Stimulated activated naive CD8-positive, alpha-beta T cell treated with anti-CD3 and anti-CD28 coated beads, Interleukin-15, amount 100 ng/mL, for 72 hours (primary cell): Measurements from ENCODE around the gene MXI1.

ENCODE experiments used
- ATAC-seq: fragments of 150-1000 bp; cut with Tn5 transposase; 2 replicates; pipeline ENCODE4 v1.10.0; 2021; ENCODE audit warnings: mild to moderate bottlenecking, moderate library complexity
- DNase-seq, 2 donors: peaks; one replicate each; pipeline ENCODE4 v3.0.0; 2021 to 2022
- H3K27ac Mint-ChIP-seq, 2 donors: one replicate each; pipeline ENCODE4 v1.8.0; 2022; ENCODE audit warnings: mild to moderate bottlenecking in 2 of 2, mixed read lengths in 2 of 2, moderate library complexity in 2 of 2
- H3K27me3 Mint-ChIP-seq: one replicate; pipeline ENCODE4 v1.8.0; 2022; ENCODE audit warnings: mixed read lengths
- H3K4me1 Mint-ChIP-seq: one replicate; pipeline ENCODE4 v1.8.0; 2022; ENCODE audit warnings: mild to moderate bottlenecking, mixed read lengths
- H3K4me3 Mint-ChIP-seq, 2 donors: one replicate each; pipeline ENCODE4 v1.8.0; 2022; ENCODE audit warnings: mild to moderate bottlenecking in 2 of 2, mixed read lengths in 2 of 2, moderate library complexity in 1 of 2
- H3K9me3 Mint-ChIP-seq, 2 donors: one replicate each; pipeline ENCODE4 v1.8.0; 2022; ENCODE audit warnings: mixed read lengths in 2 of 2

Gene MXI1

DNA sequence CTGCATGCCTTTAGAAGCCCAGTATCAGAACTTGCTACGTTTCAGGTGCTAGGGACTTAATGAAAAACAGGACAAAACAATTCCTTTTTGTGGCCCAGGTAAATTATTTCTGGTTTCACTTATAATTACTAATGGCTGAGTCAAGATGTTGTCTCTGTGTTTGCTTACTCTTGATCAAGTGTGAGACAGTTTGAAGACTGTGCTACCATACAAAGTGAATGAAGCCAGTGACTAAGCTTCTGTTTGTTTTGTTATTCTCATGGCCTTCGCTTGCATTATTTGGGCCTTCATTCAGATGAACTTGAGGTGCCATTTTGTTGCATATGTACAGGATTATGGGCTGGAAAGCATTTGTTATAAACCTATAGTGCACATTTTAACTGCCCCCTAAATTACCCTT lies 79.4 kb downstream of the MXI1 start:
- H3K4me1 Mint-ChIP-seq: no peaks in the 10 kb centered on the region
- H3K9me3 Mint-ChIP-seq: no peaks in the 10 kb centered on the region
- DNase-seq: no peak
- H3K4me3 Mint-ChIP-seq: no peak overlapping the region
- no peaks in the 10 kb centered on the region for H3K27me3 Mint-ChIP-seq
- ATAC-seq: no peak
- H3K27ac Mint-ChIP-seq: no peak overlapping the region

DNA sequence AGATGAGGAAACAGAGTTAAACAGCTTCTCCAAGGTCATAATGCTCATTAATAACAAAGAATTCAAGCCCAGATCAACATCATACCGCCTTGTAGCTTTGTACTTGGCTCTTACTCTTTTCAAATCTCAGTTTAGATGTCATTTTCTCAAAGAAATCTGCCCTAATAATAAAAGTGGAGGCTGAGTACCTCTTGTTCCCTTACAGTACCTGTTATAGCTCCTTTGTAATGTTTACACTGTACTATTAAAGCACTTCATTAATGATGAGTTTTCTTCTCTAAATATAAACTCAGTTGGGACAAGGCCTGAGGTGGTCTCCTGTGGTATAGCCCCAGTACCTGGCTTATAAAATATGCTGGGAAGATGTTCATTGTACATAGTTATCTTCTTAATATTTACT lies 89.6 kb downstream of the MXI1 start:
- no peaks in the 10 kb centered on the region for H3K27me3 Mint-ChIP-seq
- DNase-seq (no peak), ATAC-seq (no peak)
- H3K27ac Mint-ChIP-seq: no peak overlapping the region
- H3K4me3 Mint-ChIP-seq: no peak overlapping the region
- no peaks in the 10 kb centered on the region for H3K9me3 Mint-ChIP-seq
- H3K4me1 Mint-ChIP-seq: peaks cover 17% of the 10 kb centered on the region

- peaks cover 37% of the 10 kb centered on the region for H3K4me1 Mint-ChIP-seq
- ATAC-seq (no peak), DNase-seq (no peak)
- no peak overlapping the region for H3K4me3 Mint-ChIP-seq
- no peaks in the 10 kb centered on the region for H3K27me3 Mint-ChIP-seq
- no peaks in the 10 kb centered on the region for H3K9me3 Mint-ChIP-seq
- no peak overlapping the region for H3K27ac Mint-ChIP-seq
These were observed 93.1 kb downstream of the MXI1 start for GRCh38 chr10:110300486-110300986.

GRCh38 chr10:110303681-110304080 lies 96.3 kb downstream of the MXI1 start:
- Mint-ChIP-seq H3K27me3 (no peaks in the 10 kb centered on the region), H3K9me3 (no peaks in the 10 kb centered on the region), H3K4me1 (peaks cover 37% of the 10 kb centered on the region), H3K27ac (peak overlapping the region; percentile 91 to 95), H3K4me3 (peak overlapping the region; percentile 92 to 98)
- ATAC-seq (no peak), DNase-seq (no peak)

GRCh38 chr10:110304394-110304779 lies 97.0 kb downstream of the MXI1 start:
- no peak for DNase-seq

GRCh38 chr10:110304780-110305421 lies 97.5 kb downstream of the MXI1 start, which contains the start of gene SMNDC1:
TSS of gene SMNDC1 (minus strand) at chr10:110304920. CDS start at chr10:110303587, 1,333 bp downstream.
- Mint-ChIP-seq H3K9me3 (no peaks in the 10 kb centered on the region), H3K4me3 (peak within 1 kb of the TSS; percentile 92 to 98), H3K4me1 (peaks cover 42% of the 10 kb centered on the region), H3K27ac (peak within 1 kb of the TSS; percentile 97 to 98), H3K27me3 (no peaks in the 10 kb centered on the region)
- ATAC-seq: peak; percentile 92
- DNase-seq: peak; percentile 96 to 97

More at GRCh38 chr10:110304394-110304779, 97.0 kb downstream of the MXI1 start:
- H3K4me1 Mint-ChIP-seq: peaks cover 37% of the 10 kb centered on the region
- no peaks in the 10 kb centered on the region for H3K9me3 Mint-ChIP-seq
- peak overlapping the region; percentile 92 to 98 for H3K4me3 Mint-ChIP-seq
- ATAC-seq: peak; percentile 77
- H3K27me3 Mint-ChIP-seq: no peaks in the 10 kb centered on the region
- H3K27ac Mint-ChIP-seq: peak overlapping the region; percentile 97 to 98

DNA sequence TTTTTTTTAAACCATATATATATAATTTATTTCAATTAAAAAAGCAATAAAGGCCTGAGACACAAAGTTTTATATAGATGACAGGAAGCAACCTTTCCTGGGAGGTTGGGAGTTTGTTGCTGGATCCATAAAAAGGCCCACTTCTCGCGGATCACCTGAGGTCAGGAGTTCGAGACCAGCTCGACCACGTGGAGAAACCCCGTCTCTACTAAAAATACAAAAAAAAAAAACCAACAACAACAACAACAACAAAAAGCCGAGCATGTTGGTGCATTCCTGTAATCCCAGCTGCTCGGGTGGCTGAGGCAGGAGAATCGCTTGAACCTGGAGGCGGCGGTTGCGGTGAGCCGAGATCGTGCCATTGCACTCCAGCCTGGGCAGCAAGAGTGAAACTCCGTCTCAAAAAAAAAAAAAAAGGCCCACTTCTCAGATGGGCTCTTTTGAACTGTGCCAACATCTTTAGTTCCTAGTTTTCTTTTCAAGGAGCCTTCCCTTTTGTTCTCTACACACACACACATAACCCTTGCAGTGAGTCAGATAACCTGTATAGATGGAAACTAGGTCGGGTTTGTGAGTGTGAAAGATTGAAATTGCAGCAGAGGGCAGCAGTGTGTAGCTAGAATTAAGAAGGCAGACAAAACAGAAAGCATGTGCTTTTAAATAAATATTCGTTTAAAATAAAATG lies 98.5 kb downstream of the MXI1 start:
- DNase-seq: peak; percentile 47 to 67
- peak; percentile 75 for ATAC-seq
- H3K4me1 Mint-ChIP-seq: peaks cover 44% of the 10 kb centered on the region
- H3K27me3 Mint-ChIP-seq: no peaks in the 10 kb centered on the region
- H3K9me3 Mint-ChIP-seq: no peaks in the 10 kb centered on the region
- H3K4me3 Mint-ChIP-seq: peak overlapping the region; percentile 92 to 98
- H3K27ac Mint-ChIP-seq: peak overlapping the region; percentile 27 to 97

GRCh38 chr10:110306452-110306768 lies 99.0 kb downstream of the MXI1 start:
- DNase-seq (no peak), ATAC-seq (no peak)
- H3K4me1 Mint-ChIP-seq: peaks cover 45% of the 10 kb centered on the region
- no peaks in the 10 kb centered on the region for H3K9me3 Mint-ChIP-seq
- H3K27ac Mint-ChIP-seq: peak overlapping the region in 1 of 2 donors; percentile 97
- peak overlapping the region in 1 of 2 donors; percentile 59 for H3K4me3 Mint-ChIP-seq
- H3K27me3 Mint-ChIP-seq: no peaks in the 10 kb centered on the region

DNA sequence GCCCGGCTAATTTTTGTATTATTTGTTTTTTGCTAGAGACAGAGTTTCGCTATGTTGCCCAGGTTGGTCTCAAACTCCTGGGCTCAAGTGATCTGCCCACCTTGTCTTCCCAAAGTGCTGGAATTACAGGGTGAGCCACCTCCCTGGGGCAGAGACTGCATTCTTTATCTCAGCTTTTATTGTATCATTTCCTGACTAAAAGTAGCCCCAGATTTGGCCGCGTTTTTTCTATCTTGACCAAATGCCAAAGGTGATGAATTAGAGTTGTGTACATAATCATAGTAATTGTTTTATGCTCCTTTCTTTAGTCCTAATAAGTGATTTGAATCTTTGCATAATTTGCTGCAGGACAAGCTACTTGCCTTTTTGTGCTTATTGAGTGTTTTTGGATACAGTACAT lies 100.4 kb downstream of the MXI1 start:
- Mint-ChIP-seq H3K9me3 (no peaks in the 10 kb centered on the region), H3K4me3 (no peak overlapping the region), H3K27ac (no peak overlapping the region), H3K4me1 (peaks cover 41% of the 10 kb centered on the region), H3K27me3 (no peaks in the 10 kb centered on the region)
- no peak for ATAC-seq
- no peak for DNase-seq

- ATAC-seq (no peak), DNase-seq (no peak)
- Mint-ChIP-seq H3K9me3 (no peaks in the 10 kb centered on the region), H3K27ac (no peak overlapping the region), H3K27me3 (no peaks in the 10 kb centered on the region), H3K4me1 (peaks cover 26% of the 10 kb centered on the region), H3K4me3 (peak overlapping the region in 1 of 2 donors; percentile 3)
These were observed 103.3 kb downstream of the MXI1 start for GRCh38 chr10:110310741-110311140.

DNA sequence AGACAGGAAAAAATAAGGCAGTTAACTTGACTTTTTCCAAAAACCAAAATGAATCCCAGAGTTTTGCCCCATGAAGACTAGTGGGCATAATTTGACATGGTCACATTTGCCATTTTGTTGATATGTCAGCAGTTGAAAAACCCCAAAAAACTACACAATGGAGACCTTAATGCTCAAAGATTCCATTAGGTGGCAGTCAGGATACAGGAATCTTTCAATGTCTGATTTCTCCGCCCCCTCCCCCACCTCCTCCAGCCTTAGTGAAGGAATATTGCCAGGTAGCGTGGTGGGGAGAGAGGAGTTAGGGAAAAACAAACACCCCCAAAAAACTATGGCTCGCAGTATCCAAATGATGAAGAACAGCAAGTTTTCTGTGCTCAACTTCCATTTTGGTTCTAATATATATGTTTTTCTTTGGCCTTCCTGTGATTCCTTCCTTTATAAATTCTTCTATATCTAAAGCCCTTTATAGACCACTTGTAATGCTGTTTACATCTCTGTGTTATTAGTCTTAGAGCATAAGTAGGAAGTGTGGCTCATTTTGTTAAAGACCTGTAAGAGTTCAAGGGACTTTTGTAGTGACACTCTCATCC lies 104.0 kb downstream of the MXI1 start:
- no peak for DNase-seq
- Mint-ChIP-seq H3K9me3 (no peaks in the 10 kb centered on the region), H3K27me3 (no peaks in the 10 kb centered on the region), H3K4me3 (no peak overlapping the region), H3K27ac (peak overlapping the region in 1 of 2 donors; percentile 30), H3K4me1 (peaks cover 26% of the 10 kb centered on the region)
- ATAC-seq: peak; percentile 50

- no peak overlapping the region for H3K4me3 Mint-ChIP-seq
- H3K9me3 Mint-ChIP-seq: no peaks in the 10 kb centered on the region
- H3K27ac Mint-ChIP-seq: no peak overlapping the region
- peaks cover 26% of the 10 kb centered on the region for H3K4me1 Mint-ChIP-seq
- no peak for ATAC-seq
- DNase-seq: no peak
- no peaks in the 10 kb centered on the region for H3K27me3 Mint-ChIP-seq
These were observed 104.8 kb downstream of the MXI1 start for GRCh38 chr10:110312206-110312605.

- no peaks in the 10 kb centered on the region for H3K9me3 Mint-ChIP-seq
- no peaks in the 10 kb centered on the region for H3K27me3 Mint-ChIP-seq
- no peak overlapping the region for H3K27ac Mint-ChIP-seq
- no peak for DNase-seq
- no peak overlapping the region for H3K4me3 Mint-ChIP-seq
- no peak for ATAC-seq
- peaks cover 26% of the 10 kb centered on the region for H3K4me1 Mint-ChIP-seq
These were observed 106.3 kb downstream of the MXI1 start for GRCh38 chr10:110313674-110314073.

DNA sequence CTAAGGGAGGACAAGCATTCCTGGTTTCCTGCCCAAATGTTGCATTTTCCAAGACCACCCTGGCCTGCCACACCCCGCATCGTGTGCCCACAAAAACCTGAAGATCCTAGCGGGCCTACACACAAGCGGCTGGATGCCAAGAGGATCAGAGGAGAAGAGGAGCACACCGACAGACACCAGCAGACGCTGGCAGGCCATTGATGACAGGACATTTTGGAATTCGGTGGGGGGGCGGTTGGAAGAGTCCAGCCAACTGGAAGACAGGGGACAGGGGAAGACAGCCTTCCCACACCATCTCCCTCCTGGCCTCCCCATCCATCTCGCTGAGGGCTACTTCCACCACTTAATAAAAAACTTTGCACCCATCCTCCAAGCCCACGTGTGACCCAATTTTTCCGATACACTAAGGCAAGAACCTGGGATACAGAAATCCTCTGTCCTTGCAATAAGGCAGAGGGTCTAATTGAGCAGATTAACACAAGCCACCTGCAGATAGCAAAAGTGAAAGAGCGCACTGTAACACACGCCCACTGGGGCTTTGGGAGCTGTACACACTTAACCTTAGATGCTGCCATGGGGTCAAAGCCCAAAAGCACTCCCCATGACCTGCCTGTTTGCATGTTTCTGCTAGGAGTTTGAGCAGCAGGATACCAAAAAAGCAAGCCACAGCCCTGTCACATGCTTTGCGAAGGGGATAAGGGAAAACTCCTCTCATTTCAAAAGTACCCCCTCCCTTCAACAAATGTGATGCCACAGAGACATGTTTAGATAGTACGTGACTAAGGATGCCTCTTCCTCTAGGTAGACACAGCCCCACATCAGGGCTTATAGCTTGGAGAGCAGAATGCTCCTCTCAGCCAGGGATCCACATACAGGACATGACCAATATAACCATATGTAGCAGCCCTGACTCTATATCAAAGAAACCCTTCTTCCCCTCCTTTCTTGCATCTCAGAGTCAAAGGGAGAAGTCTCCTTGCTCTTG lies 110.8 kb downstream of the MXI1 start:
- ATAC-seq: peak; percentile 57
- no peak overlapping the region for H3K27ac Mint-ChIP-seq
- no peak for DNase-seq
- H3K9me3 Mint-ChIP-seq: peaks cover 0 to 12% of the 10 kb centered on the region in 2 donors
- no peak overlapping the region for H3K4me3 Mint-ChIP-seq
- H3K4me1 Mint-ChIP-seq: no peaks in the 10 kb centered on the region
- H3K27me3 Mint-ChIP-seq: peaks cover 8% of the 10 kb centered on the region
